Spleen (tissue), 11 donors: Measurements from ENCODE around the gene SMPX. TPM values are rescaled to one million over a fixed set of nuclear protein-coding genes. Genes with fewer than 3 reads are reported as not detected.

Experiments used
- DNase-seq: peaks from one replicate; pipeline ENCODE4 v3.0.0-alpha.2; 2020
- H3K27ac ChIP-seq, 8 donors: fragments of 200-600 bp; sonication (generic) in 7 of 8; 1 replicate in 4 of 8; 2 replicates in 4 of 8; pipeline versions ENCODE4 v1.5.0 to v1.8.0; 2016 to 2021; ENCODE audit warnings: inconsistent platforms in 4 of 8, mild to moderate bottlenecking in 4 of 8, moderate library complexity in 1 of 8
- H3K27me3 ChIP-seq, 7 donors: fragments of 200-600 bp; sonication (generic) in 6 of 7; replicated peaks in 1 of 7; 1 replicate in 4 of 7; 2 replicates in 3 of 7; pipeline versions ENCODE4 v1.5.0 to v1.8.0; 2016 to 2021; ENCODE audit warnings: inconsistent platforms in 3 of 7, mild to moderate bottlenecking in 1 of 7
- H3K36me3 ChIP-seq, 6 donors: fragments of 200-600 bp; sonication (generic) in 5 of 6; 1 replicate in 4 of 6; 2 replicates in 2 of 6; pipeline versions ENCODE4 v1.5.0 to v1.8.0; 2016 to 2021; ENCODE audit warnings: inconsistent platforms in 2 of 6
- H3K4me1 ChIP-seq, 6 donors: fragments of 200-600 bp; sonication (generic) in 5 of 6; 1 replicate in 3 of 6; 2 replicates in 3 of 6; pipeline versions ENCODE4 v1.5.0 to v1.8.0; 2016 to 2021; ENCODE audit warnings: inconsistent platforms in 3 of 6
- H3K4me3 ChIP-seq, 8 donors: fragments of 200-600 bp; sonication (generic) in 7 of 8; 1 replicate in 4 of 8; 2 replicates in 4 of 8; pipeline versions ENCODE4 v1.5.0 to v1.8.0; 2016 to 2021; ENCODE audit warnings: inconsistent platforms in 4 of 8, mild to moderate bottlenecking in 4 of 8, moderate library complexity in 2 of 8
- H3K9me3 ChIP-seq, 8 donors: fragments of 200-600 bp; sonication (generic) in 7 of 8; 1 replicate in 4 of 8; 2 replicates in 4 of 8; pipeline versions ENCODE4 v1.5.0 to v1.8.0; 2016 to 2021; ENCODE audit warnings: inconsistent platforms in 4 of 8
- CTCF ChIP-seq, 11 experiments: fragments of 200-600 bp in 7 of 11; fragments of 450-650 bp in 4 of 11; sonication (generic) in 4 of 11; IDR thresholded peaks in 8 of 11; conservative IDR thresholded peaks in 3 of 11; 1 replicate in 7 of 11; 2 replicates in 4 of 11; pipeline versions ENCODE4 v1.4.0 to v1.8.0; 2016 to 2021; ENCODE audit warnings: antibody characterized with exemption in 11 of 11, inconsistent platforms in 4 of 11, mild to moderate bottlenecking in 1 of 11
- POLR2A ChIP-seq, 3 donors: fragments of 450-650 bp; IDR thresholded peaks; one replicate each; pipeline ENCODE4 v1.5.1; 2017; ENCODE audit warnings: antibody characterized with exemption in 3 of 3, mild to moderate bottlenecking in 1 of 3
- POLR2AphosphoS5 ChIP-seq, 3 donors: sonication (generic); formaldehyde crosslinking; IDR thresholded peaks; one replicate each; pipeline ENCODE4 v1.5.1; 2017; ENCODE audit warnings: antibody characterized with exemption in 3 of 3
- WGBS, 5 donors: extraction: QIAGEN DNeasy Blood & Tissue Kit in 3 of 5; methylation state at CpG; one replicate each; pipeline versions ENCODE4 v1.1.5 to v1.1.7; 2013 to 2018; 5-methylcytosine and 5-hydroxymethylcytosine counted together
- intact Hi-C: fragments of 100-400 bp; cut with DNase I; formaldehyde crosslinking; loops from one replicate; pipeline ENCODE4 v1.15.0; 2023; ENCODE audit warnings: low total_unique reads
- polyA plus RNA-seq, 3 donors: library from polyadenylated mRNA; stranded (reverse); fragments of 200-250 nt; gene quantifications; one replicate each; pipeline ENCODE4 v1.2.1, GENCODE V29; 2013
- total RNA-seq, 7 donors: library from RNA; depleted of rRNA in 3 of 7; stranded (reverse); fragments of >200 nt in 3 of 7; fragmentation: NEBNext Ultra II Directional in 4 of 7; extraction: Animal tissue kit (Norgen Biotek cat#: 25700) in 4 of 7; gene quantifications; one replicate each; pipeline versions ENCODE4 v1.1.0 to v1.2.1, GENCODE V29; 2016 to 2021
- donor health status: healthy with polysubstance abuse.
- donor health status: DM: no; HTN: no; CAD: no; lungs with moderate emphysema.
- donor health status: DM: no; HTN: no; CAD: no.
- donor health status: Bipolar disorder and iron deficiency.
- donor health status: healthy.
- donor health status: DM: no; HTN: no; CAD: no.
- donor health status: DM: yes; HTN: yes; CAD: no.

SMPX gene
- total and polyA plus RNA-seq, 10 donors, result 0.15 TPM; not detected in 9

GRCh38 chrX:21756785-21757529 lies 959 bp downstream of the SMPX start:
- no peaks in the 10 kb centered on the region for H3K27me3 ChIP-seq
- no peaks in the 10 kb centered on the region for H3K4me1 ChIP-seq
- no peak for DNase-seq
- H3K4me3 ChIP-seq, result no peak overlapping the region
- intact Hi-C loops, result no loop called here
- 69 to 88% (median 76%) methylated on average over 6 of the region's 6 CpGs for WGBS, 5 donors
- H3K9me3 ChIP-seq, result no peaks in the 10 kb centered on the region
- TF ChIP-seq POLR2AphosphoS5 (IDR thresholded peaks at IDR 0.05), result no peak
- no peak for TF ChIP-seq CTCF (IDR thresholded peaks at IDR 0.05 in 8 of 11, conservative IDR thresholded peaks at IDR 0.05 in 3 of 11)
- no peak for TF ChIP-seq POLR2A (IDR thresholded peaks at IDR 0.05)
- no peak overlapping the region for H3K27ac ChIP-seq
- no peaks in the 10 kb centered on the region for H3K36me3 ChIP-seq

GRCh38 chrX:21749924-21750323 lies 8.0 kb downstream of the SMPX start:
- TF ChIP-seq POLR2AphosphoS5 (IDR thresholded peaks at IDR 0.05) (no peak), POLR2A (IDR thresholded peaks at IDR 0.05) (no peak), CTCF (IDR thresholded peaks at IDR 0.05 in 8 of 11, conservative IDR thresholded peaks at IDR 0.05 in 3 of 11) (no peak)
- H3K4me1 ChIP-seq, result no peaks in the 10 kb centered on the region
- H3K27me3 ChIP-seq, result peaks cover 0 to 22% (median 0%) of the 10 kb centered on the region in 7 donors
- DNase-seq, result no peak
- WGBS, 5 donors, result 50 to 95% (median 80%) methylated on average over 1 of the region's 1 CpG
- H3K36me3 ChIP-seq, result no peaks in the 10 kb centered on the region
- no peak overlapping the region for H3K27ac ChIP-seq
- H3K4me3 ChIP-seq, result no peak overlapping the region
- intact Hi-C loops, result loop anchor here (10.0 kb wide), 1 partner anchor 1225 kb away; no protein-coding TSS in a partner anchor
- H3K9me3 ChIP-seq, result no peaks in the 10 kb centered on the region

GRCh38 chrX:21748235-21748634 lies 9.7 kb downstream of the SMPX start:
- no peak for DNase-seq
- H3K4me3 ChIP-seq, result no peak overlapping the region
- WGBS, 5 donors, result 38 to 54% (median 53%) methylated on average over 5 of the region's 5 CpGs
- intact Hi-C loops, result loop anchor here (10.0 kb wide), 1 partner anchor 1223 kb away; no protein-coding TSS in a partner anchor
- H3K36me3 ChIP-seq, result no peaks in the 10 kb centered on the region
- no peaks in the 10 kb centered on the region for H3K9me3 ChIP-seq
- no peak for TF ChIP-seq CTCF (IDR thresholded peaks at IDR 0.05 in 8 of 11, conservative IDR thresholded peaks at IDR 0.05 in 3 of 11)
- TF ChIP-seq POLR2AphosphoS5 (IDR thresholded peaks at IDR 0.05), result no peak
- no peak for TF ChIP-seq POLR2A (IDR thresholded peaks at IDR 0.05)
- H3K27me3 ChIP-seq, result peaks cover 0 to 25% (median 0%) of the 10 kb centered on the region in 7 donors
- no peaks in the 10 kb centered on the region for H3K4me1 ChIP-seq
- no peak overlapping the region for H3K27ac ChIP-seq

GRCh38 chrX:21747558-21747957 lies 10.4 kb downstream of the SMPX start:
- TF ChIP-seq POLR2A (IDR thresholded peaks at IDR 0.05), result no peak
- TF ChIP-seq CTCF (IDR thresholded peaks at IDR 0.05 in 8 of 11, conservative IDR thresholded peaks at IDR 0.05 in 3 of 11), result no peak
- no peak for TF ChIP-seq POLR2AphosphoS5 (IDR thresholded peaks at IDR 0.05)
- Histone ChIP-seq H3K36me3 (no peaks in the 10 kb centered on the region), H3K27me3 (peaks cover 0 to 25% (median 0%) of the 10 kb centered on the region in 7 donors), H3K4me1 (no peaks in the 10 kb centered on the region), H3K27ac (no peak overlapping the region), H3K4me3 (no peak overlapping the region), H3K9me3 (no peaks in the 10 kb centered on the region)
- no peak for DNase-seq
- intact Hi-C loops, result loop anchor here (10.0 kb wide), 1 partner anchor 1223 kb away; no protein-coding TSS in a partner anchor
- WGBS, 5 donors, result 29 to 44% (median 32%) methylated on average over 4 of the region's 4 CpGs
